ENCODE results near the gene MED9. TPM values are rescaled to one million over a fixed set of nuclear protein-coding genes. Genes with fewer than 3 reads are reported as not detected.

The MED9 gene
- total RNA-seq, 5 donors from 2014 or later (not counting 1 experiment from before 2014, with no cell fraction given) = 16.6 to 20.3 (median 19.1) TPM

DNA sequence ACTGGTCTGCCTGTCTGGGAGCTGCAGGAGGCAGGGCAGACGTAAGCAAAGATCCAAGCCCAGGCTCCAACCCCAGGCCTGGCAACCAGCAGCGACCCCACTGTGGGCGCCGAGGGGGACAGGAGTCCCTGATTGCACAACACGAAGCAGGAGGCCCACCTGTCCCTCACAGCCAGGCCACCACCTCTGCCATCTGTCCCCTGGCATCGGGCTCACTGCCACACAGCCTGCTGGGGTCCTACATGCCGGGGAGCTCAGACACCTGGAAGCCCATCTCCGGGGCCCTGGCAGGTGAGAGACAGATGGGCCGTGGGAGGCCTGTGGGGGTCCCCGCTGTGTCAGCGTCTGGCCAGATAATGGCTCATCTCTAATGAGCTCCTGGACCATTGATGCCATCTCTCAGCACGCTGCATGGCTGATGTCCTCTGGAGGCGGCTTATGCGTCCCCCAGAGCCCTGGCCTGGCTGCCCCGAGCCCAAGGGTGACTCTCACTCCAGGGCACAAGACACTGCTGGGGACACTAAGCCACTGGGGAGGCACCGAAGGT is 30.7 kb downstream of the MED9 start:
- H3K4me3 Mint-ChIP-seq = no peak overlapping the region
- POLR2A ChIA-PET = no interaction called here
- no peak overlapping the region for H3K4me3 ChIP-seq (ENCODE audit: control insufficient read depth in 1 of 2, extremely low read depth in 1 of 2, low read length in 1 of 2)
- H3K27me3 Mint-ChIP-seq = peaks cover 0 to 5% of the 10 kb centered on the region in 2 donors
- H3K27ac Mint-ChIP-seq = no peak overlapping the region
- peaks cover 0 to 3% of the 10 kb centered on the region in 2 donors for H3K36me3 ChIP-seq (ENCODE audit: control insufficient read depth in 2 of 2, extremely low read depth in 1 of 2, insufficient read depth in 1 of 2, low read length in 1 of 2)
- no peaks in the 10 kb centered on the region for H3K9me3 ChIP-seq
- no peak overlapping the region for H3K27ac ChIP-seq (ENCODE audit: low read length)
- ATAC-seq (replicated peaks in 1 of 4) = no peak
- DNase-seq = no peak
- H3K36me3 Mint-ChIP-seq = no peaks in the 10 kb centered on the region
- CTCF ChIA-PET = no interaction called here
- no peaks in the 10 kb centered on the region for H3K4me1 Mint-ChIP-seq
- peaks cover 0 to 2% of the 10 kb centered on the region in 2 experiments for H3K27me3 ChIP-seq (replicated peaks in 1 of 2; ENCODE audit: control insufficient read depth in 2 of 2, extremely low read depth in 1 of 2, insufficient read depth in 2 of 2, low read length in 1 of 2)
- WGBS (ENCODE audit: insufficient coverage) = 89% methylated on average over 14 of the region's 16 CpGs
- no peaks in the 10 kb centered on the region for H3K9me3 Mint-ChIP-seq
- H3K4me1 ChIP-seq (ENCODE audit: control insufficient read depth in 1 of 2, extremely low read depth in 1 of 2, insufficient read depth in 2 of 2, low read length in 2 of 2) = no peaks in the 10 kb centered on the region

DNA sequence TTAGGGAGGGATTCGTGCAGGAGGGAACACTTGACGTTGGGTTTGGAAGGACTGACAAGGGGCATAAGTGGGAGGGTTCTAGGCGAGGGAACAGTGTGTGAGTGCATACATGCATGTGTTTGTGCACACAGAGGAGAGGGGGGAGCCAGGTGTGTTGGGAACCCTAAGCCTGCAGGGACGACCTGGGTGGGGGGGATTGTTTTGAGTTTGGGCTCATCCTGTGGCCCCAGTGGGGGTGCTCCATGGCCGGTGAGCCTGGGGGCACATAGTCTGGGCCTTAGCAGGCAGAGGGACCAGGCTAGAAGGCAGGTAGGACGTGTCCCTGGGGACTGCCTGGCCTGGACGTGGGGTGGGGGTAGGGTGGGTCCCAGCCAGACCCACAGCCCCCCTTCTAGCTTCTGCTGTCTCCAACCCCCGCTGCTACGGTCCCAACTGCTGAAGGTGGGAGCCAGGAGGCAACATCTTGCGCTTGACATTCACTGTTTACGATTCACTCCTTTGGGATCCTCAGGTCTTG is 31.3 kb downstream of the MED9 start:
- 88% methylated on average over 9 of the region's 11 CpGs for WGBS (ENCODE audit: insufficient coverage)
- Histone ChIP-seq H3K27me3 (replicated peaks in 1 of 2; ENCODE audit: control insufficient read depth in 2 of 2, extremely low read depth in 1 of 2, insufficient read depth in 2 of 2, low read length in 1 of 2) (peaks cover 0 to 2% of the 10 kb centered on the region in 2 experiments), H3K4me1 (ENCODE audit: control insufficient read depth in 1 of 2, extremely low read depth in 1 of 2, insufficient read depth in 2 of 2, low read length in 2 of 2) (no peaks in the 10 kb centered on the region), H3K4me3 (ENCODE audit: control insufficient read depth in 1 of 2, extremely low read depth in 1 of 2, low read length in 1 of 2) (no peak overlapping the region), H3K27ac (ENCODE audit: low read length) (no peak overlapping the region), H3K36me3 (ENCODE audit: control insufficient read depth in 2 of 2, extremely low read depth in 1 of 2, insufficient read depth in 1 of 2, low read length in 1 of 2) (peaks cover 0 to 3% of the 10 kb centered on the region in 2 donors), H3K9me3 (no peaks in the 10 kb centered on the region)
- peaks cover 0 to under 1% of the 10 kb centered on the region in 2 donors for H3K27me3 Mint-ChIP-seq
- H3K4me3 Mint-ChIP-seq = no peak overlapping the region
- no peak for ATAC-seq (replicated peaks in 1 of 4)
- H3K9me3 Mint-ChIP-seq = no peaks in the 10 kb centered on the region
- H3K4me1 Mint-ChIP-seq = no peaks in the 10 kb centered on the region
- POLR2A ChIA-PET = no interaction called here
- no peak for DNase-seq
- no peaks in the 10 kb centered on the region for H3K36me3 Mint-ChIP-seq
- H3K27ac Mint-ChIP-seq = no peak overlapping the region
- CTCF ChIA-PET = no interaction called here

DNA sequence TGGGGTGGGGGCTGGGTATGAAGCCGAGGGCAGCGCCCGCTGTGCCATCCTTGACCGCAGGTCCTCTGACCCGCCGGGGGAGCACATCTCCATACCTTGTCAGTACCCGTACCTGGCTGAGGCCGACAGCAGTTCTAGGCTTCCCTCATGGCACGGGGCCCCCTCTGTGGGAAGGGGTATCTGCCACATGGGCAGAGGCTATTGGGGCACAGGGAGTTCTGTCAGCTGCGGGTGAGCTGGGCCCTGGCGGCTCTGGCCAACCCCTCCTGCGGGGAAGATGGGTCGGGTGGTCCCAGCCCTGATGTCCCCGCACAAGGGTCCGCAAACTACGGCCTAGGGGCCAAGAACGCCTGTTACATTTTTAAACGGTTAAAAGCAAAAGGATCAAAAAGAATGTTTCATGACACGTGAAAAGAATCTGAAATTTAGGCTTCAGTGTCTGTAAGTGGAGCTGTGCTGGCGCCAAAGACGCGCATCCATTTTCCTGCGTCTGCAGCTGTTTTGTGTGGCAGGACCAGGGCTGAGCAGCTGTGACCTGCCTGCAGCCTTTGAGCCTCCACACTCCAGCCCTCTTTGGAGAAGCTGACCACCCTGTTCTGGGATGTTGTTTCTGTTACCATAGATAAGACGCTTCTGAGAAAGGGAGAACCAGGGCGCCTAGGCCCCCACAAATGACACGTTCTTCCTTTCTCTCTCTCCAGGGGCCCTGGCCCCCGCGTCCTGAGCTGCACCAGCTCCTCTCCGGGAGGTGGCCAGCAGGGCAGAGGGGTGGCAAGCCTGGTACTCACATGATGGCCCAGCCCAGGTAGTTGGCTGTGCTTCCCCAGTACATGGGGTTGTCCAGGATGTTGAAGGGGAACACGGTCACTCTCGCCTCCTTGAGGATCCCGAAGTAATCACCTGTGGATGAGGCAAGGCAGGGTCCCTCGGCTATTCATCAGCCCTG is 32.1 kb downstream of the MED9 start:
- Histone ChIP-seq H3K27ac (ENCODE audit: low read length) (no peak overlapping the region), H3K36me3 (ENCODE audit: control insufficient read depth in 2 of 2, extremely low read depth in 1 of 2, insufficient read depth in 1 of 2, low read length in 1 of 2) (peaks cover 0 to 3% of the 10 kb centered on the region in 2 donors), H3K4me3 (ENCODE audit: control insufficient read depth in 1 of 2, extremely low read depth in 1 of 2, low read length in 1 of 2) (no peak overlapping the region), H3K9me3 (no peaks in the 10 kb centered on the region), H3K4me1 (ENCODE audit: control insufficient read depth in 1 of 2, extremely low read depth in 1 of 2, insufficient read depth in 2 of 2, low read length in 2 of 2) (no peaks in the 10 kb centered on the region), H3K27me3 (replicated peaks in 1 of 2; ENCODE audit: control insufficient read depth in 2 of 2, extremely low read depth in 1 of 2, insufficient read depth in 2 of 2, low read length in 1 of 2) (peaks cover 0 to 2% of the 10 kb centered on the region in 2 experiments)
- Mint-ChIP-seq H3K4me1 (no peaks in the 10 kb centered on the region), H3K27ac (no peak overlapping the region), H3K9me3 (no peaks in the 10 kb centered on the region), H3K4me3 (no peak overlapping the region), H3K36me3 (no peaks in the 10 kb centered on the region), H3K27me3 (no peaks in the 10 kb centered on the region)
- POLR2A ChIA-PET = no interaction called here
- 91% methylated on average over 17 of the region's 33 CpGs for WGBS (ENCODE audit: insufficient coverage)
- no peak for ATAC-seq (replicated peaks in 1 of 4)
- CTCF ChIA-PET = no interaction called here
- no peak for DNase-seq

DNA sequence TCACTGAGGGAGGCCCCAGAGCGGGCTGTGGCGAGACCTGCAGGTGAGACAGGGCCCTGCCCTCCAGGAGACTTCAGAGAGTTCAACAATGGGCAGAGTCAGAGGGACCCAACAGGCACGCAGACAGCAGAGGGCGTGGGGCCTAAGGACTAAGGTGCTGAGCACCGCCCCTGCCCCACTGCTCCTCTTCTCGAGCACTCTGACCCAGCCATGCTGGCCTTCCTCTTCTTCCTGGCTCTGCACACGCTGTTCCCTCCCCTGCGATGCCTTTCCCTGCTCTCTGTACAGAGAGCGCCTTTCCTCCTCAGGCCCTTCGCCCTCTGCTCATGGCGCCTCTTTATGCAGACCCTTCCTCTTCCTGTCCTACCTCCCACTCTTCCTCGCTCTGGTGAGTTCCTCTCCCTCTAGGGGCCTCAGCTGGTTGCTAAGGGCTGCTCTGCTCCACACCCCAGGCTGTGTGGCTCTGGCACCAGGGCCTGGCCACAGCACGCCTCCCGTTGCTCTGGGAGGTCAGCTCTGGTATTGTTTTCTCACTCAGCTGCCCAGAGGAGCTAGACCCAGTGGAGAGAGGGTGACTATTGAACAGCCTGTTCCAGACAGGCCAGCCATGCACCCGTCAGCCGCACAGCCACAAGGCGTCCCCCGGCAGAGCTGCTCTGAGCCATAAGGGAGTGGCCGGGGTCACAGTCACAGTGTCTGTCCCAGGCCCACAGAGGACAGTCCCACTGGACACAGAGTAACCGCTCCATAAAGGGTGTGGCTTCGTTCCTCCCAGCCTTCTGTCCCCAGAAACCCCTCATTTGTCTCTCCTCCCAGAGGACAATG is 33.0 kb downstream of the MED9 start:
- POLR2A ChIA-PET = no interaction called here
- no peak overlapping the region for H3K4me3 Mint-ChIP-seq
- DNase-seq (no peak), ATAC-seq (replicated peaks in 1 of 4) (no peak)
- no peaks in the 10 kb centered on the region for H3K4me1 Mint-ChIP-seq
- H3K36me3 Mint-ChIP-seq = no peaks in the 10 kb centered on the region
- Histone ChIP-seq H3K36me3 (ENCODE audit: control insufficient read depth in 2 of 2, extremely low read depth in 1 of 2, insufficient read depth in 1 of 2, low read length in 1 of 2) (peaks cover 0 to 3% of the 10 kb centered on the region in 2 donors), H3K27ac (ENCODE audit: low read length) (no peak overlapping the region), H3K4me1 (ENCODE audit: control insufficient read depth in 1 of 2, extremely low read depth in 1 of 2, insufficient read depth in 2 of 2, low read length in 2 of 2) (no peaks in the 10 kb centered on the region), H3K9me3 (no peaks in the 10 kb centered on the region), H3K4me3 (ENCODE audit: control insufficient read depth in 1 of 2, extremely low read depth in 1 of 2, low read length in 1 of 2) (no peak overlapping the region), H3K27me3 (replicated peaks in 1 of 2; ENCODE audit: control insufficient read depth in 2 of 2, extremely low read depth in 1 of 2, insufficient read depth in 2 of 2, low read length in 1 of 2) (peaks cover 0 to under 1% of the 10 kb centered on the region in 2 experiments)
- CTCF ChIA-PET = no interaction called here
- H3K27ac Mint-ChIP-seq = no peak overlapping the region
- WGBS (ENCODE audit: insufficient coverage) = 90% methylated on average over 20 of the region's 21 CpGs
- H3K9me3 Mint-ChIP-seq = no peaks in the 10 kb centered on the region
- H3K27me3 Mint-ChIP-seq = no peaks in the 10 kb centered on the region

DNA sequence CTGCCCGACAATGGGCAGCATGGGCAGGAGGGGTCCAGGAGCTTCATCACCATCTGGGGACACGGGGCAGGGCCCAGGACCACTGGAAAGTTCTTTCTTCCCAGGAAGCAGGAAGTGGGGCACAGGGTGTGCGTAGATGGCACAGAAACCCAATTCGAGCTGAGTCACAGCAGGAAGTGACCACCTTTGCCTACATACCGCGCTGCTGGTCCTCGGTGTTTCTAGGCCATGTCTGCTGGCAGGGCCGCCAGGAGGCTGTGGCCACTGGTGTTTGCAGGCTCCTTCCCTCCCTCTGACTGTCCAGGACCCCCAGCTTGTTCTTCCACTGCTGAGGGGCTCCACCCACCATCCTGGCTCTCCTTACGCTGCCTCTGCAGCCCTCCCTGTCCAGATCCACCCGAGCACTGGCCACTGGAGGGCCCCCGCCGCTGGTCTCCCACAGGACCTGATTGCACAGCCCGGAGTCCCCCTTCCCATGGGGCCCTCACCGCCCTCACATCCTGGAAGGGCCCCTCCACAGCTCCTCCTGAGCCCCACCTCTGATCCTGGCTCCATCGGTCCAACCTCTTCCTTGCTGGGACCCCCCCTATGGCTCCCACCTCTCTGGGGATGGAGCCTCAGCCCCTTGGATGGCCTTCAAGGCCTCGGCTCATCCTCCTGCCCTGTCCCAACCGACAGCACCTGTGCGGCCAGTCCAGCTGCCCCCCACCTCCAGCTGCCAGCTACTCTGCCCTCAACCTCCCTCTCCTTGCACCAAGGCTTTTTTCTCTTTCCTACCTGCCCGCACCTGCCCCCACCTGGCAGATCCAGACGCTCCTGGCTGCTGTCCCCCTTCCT is 33.9 kb downstream of the MED9 start:
- Mint-ChIP-seq H3K9me3 (no peaks in the 10 kb centered on the region), H3K27me3 (no peaks in the 10 kb centered on the region)

More for the DNA sequence above, 33.9 kb downstream of the MED9 start:
- no peaks in the 10 kb centered on the region for H3K4me1 Mint-ChIP-seq
- WGBS (ENCODE audit: insufficient coverage) = 71% methylated on average over 20 of the region's 20 CpGs
- no peaks in the 10 kb centered on the region for H3K9me3 ChIP-seq
- H3K4me1 ChIP-seq (ENCODE audit: control insufficient read depth in 1 of 2, extremely low read depth in 1 of 2, insufficient read depth in 2 of 2, low read length in 2 of 2) = no peaks in the 10 kb centered on the region
- H3K4me3 Mint-ChIP-seq = no peak overlapping the region
- POLR2A ChIA-PET = no interaction called here
- DNase-seq (no peak), ATAC-seq (replicated peaks in 1 of 4) (no peak)
- no peaks in the 10 kb centered on the region for H3K36me3 Mint-ChIP-seq
- no peak overlapping the region for H3K27ac Mint-ChIP-seq
- H3K4me3 ChIP-seq (ENCODE audit: control insufficient read depth in 1 of 2, extremely low read depth in 1 of 2, low read length in 1 of 2) = no peak overlapping the region
- no peak overlapping the region for H3K27ac ChIP-seq (ENCODE audit: low read length)
- H3K27me3 ChIP-seq (replicated peaks in 1 of 2; ENCODE audit: control insufficient read depth in 2 of 2, extremely low read depth in 1 of 2, insufficient read depth in 2 of 2, low read length in 1 of 2) = no peaks in the 10 kb centered on the region
- peaks cover 0 to 3% of the 10 kb centered on the region in 2 donors for H3K36me3 ChIP-seq (ENCODE audit: control insufficient read depth in 2 of 2, extremely low read depth in 1 of 2, insufficient read depth in 1 of 2, low read length in 1 of 2)
- CTCF ChIA-PET = interaction anchor here in 1 of 2 donors (0.5 kb wide), 1 partner anchor 1089 kb away, joined by 6 read pairs; no protein-coding TSS in a partner anchor
